ENCODE measurements around the gene CAMTA1. TPM values are rescaled to one million over a fixed set of nuclear protein-coding genes. Genes with fewer than 3 reads are reported as not detected.

CAMTA1 gene
- total RNA-seq, 1 donor from 2014 or later, result 81.6 TPM

DNA sequence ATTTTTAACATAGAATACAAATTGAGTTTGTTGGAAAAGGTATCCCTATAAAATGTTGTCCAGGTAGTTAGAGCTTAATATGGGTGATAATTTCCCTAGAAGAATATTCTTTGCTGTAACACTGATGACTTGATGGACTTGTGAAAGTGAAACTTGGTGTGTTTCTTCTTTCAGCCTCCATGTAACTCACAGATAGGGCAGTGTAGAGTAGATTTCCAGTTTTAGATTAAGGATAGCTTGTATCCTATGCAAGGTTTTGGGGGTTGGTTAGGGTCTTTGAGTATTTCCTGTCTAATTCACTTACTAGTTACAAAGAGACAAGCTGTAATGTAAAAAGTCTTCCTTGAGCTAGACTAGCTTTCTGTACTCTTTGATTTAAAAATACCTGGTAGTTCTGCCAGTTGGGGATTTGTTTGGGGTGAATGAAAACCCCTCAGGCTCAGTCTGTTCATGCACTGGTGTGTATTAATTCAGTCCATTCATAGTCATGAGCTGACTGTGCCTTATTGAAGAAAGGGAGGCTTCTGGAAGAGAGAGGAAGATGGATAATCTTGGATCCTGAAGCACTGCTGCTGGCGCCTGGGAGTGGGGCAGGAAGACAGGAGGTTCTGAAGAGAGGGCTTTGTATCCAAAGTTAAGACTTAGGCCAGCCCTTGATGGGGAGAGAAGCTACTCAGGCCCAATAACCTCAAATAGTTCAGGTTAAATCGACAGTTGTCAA, 83.6 kb downstream of the CAMTA1 start:
- Mint-ChIP-seq H3K9me3 (ENCODE audit: unreplicated experiment) (no peaks in the 10 kb centered on the region), H3K4me3 (ENCODE audit: unreplicated experiment) (peak overlapping the region; percentile 41), H3K27me3 (ENCODE audit: unreplicated experiment) (no peaks in the 10 kb centered on the region), H3K4me1 (ENCODE audit: unreplicated experiment) (peaks cover 97% of the 10 kb centered on the region), H3K36me3 (ENCODE audit: unreplicated experiment) (peaks cover 5% of the 10 kb centered on the region), H3K27ac (ENCODE audit: unreplicated experiment) (peak overlapping the region; percentile 98)
- TF ChIP-seq, protein P1, sequence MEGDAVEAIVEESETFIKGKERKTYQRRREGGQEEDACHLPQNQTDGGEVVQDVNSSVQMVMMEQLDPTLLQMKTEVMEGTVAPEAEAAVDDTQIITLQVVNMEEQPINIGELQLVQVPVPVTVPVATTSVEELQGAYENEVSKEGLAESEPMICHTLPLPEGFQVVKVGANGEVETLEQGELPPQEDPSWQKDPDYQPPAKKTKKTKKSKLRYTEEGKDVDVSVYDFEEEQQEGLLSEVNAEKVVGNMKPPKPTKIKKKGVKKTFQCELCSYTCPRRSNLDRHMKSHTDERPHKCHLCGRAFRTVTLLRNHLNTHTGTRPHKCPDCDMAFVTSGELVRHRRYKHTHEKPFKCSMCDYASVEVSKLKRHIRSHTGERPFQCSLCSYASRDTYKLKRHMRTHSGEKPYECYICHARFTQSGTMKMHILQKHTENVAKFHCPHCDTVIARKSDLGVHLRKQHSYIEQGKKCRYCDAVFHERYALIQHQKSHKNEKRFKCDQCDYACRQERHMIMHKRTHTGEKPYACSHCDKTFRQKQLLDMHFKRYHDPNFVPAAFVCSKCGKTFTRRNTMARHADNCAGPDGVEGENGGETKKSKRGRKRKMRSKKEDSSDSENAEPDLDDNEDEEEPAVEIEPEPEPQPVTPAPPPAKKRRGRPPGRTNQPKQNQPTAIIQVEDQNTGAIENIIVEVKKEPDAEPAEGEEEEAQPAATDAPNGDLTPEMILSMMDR (IDR thresholded peaks at IDR 0.05), result no peak
- DNase-seq (ENCODE audit: extremely low spot score, unreplicated experiment), result no peak

DNA sequence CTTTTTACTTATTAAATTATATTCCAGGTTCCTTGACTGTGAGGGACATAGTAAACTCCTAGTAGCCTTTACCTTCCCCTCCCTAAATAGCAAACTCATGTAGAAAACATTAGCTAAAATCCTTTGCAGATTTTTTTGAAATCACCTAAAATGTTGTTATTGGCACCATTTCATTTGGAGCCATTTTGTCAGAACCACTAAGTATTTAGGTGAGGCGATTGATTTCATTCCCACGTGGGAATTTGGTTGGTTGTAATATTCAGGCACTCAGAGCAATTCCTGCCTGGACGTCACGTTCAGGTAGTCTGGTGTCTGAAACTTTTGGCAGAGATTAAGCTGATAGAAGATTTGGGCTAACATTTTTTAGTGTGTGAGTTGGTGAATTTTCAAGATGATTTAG, 84.3 kb downstream of the CAMTA1 start:
- H3K27ac Mint-ChIP-seq (ENCODE audit: unreplicated experiment), result peak overlapping the region; percentile 98
- peaks cover 98% of the 10 kb centered on the region for H3K4me1 Mint-ChIP-seq (ENCODE audit: unreplicated experiment)
- no peaks in the 10 kb centered on the region for H3K9me3 Mint-ChIP-seq (ENCODE audit: unreplicated experiment)
- no peak for DNase-seq (ENCODE audit: extremely low spot score, unreplicated experiment)
- TF ChIP-seq, protein P1 (IDR thresholded peaks at IDR 0.05), result no peak
- H3K36me3 Mint-ChIP-seq (ENCODE audit: unreplicated experiment), result no peaks in the 10 kb centered on the region
- H3K4me3 Mint-ChIP-seq (ENCODE audit: unreplicated experiment), result peak overlapping the region; percentile 50
- no peaks in the 10 kb centered on the region for H3K27me3 Mint-ChIP-seq (ENCODE audit: unreplicated experiment)

DNA sequence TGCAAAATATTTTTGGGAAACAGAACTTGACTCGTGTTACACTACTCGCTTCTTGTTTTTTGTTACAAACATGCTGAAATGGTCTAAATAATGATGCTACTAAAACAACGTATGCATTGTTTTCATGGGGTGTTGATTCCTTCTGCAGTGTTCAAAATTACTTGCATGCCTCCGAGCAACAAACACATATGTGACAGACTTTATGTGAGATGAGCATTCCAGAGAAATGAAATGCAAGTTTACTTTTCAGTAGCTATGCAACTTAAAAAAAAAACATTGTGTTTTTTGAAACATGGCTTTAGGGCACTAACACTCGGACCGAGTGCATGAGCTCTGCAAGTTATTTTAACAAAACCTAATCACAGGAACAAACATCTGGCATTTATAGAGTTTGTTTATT, 84.8 kb downstream of the CAMTA1 start:
- TF ChIP-seq, protein P1 (IDR thresholded peaks at IDR 0.05), result no peak
- DNase-seq (ENCODE audit: extremely low spot score, unreplicated experiment), result no peak
- H3K27ac Mint-ChIP-seq (ENCODE audit: unreplicated experiment), result peak overlapping the region; percentile 98
- peak overlapping the region; percentile 50 for H3K4me3 Mint-ChIP-seq (ENCODE audit: unreplicated experiment)
- H3K36me3 Mint-ChIP-seq (ENCODE audit: unreplicated experiment), result no peaks in the 10 kb centered on the region
- H3K9me3 Mint-ChIP-seq (ENCODE audit: unreplicated experiment), result no peaks in the 10 kb centered on the region
- no peaks in the 10 kb centered on the region for H3K27me3 Mint-ChIP-seq (ENCODE audit: unreplicated experiment)
- H3K4me1 Mint-ChIP-seq (ENCODE audit: unreplicated experiment), result peaks cover 96% of the 10 kb centered on the region

DNA sequence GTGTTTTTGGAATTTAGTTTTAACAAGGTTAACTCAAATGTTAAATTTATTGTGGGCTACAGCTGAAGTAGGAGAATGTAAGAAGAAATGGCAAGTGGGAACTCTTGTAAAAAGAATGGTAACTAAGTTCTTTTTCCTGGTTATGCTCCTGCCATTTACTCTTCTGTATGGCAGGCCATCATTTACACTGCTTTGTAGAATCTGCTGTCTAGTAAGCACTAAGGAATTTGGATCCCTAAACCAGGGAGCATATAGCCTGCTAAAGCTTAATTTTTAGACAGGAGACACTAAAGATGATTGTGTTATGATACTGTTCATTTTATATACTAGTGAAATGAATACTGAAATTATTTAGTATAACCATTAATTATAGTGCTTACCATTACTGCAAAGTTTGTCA, 85.3 kb downstream of the CAMTA1 start:
- no peaks in the 10 kb centered on the region for H3K9me3 Mint-ChIP-seq (ENCODE audit: unreplicated experiment)
- DNase-seq (ENCODE audit: extremely low spot score, unreplicated experiment), result no peak
- TF ChIP-seq, protein P1 (IDR thresholded peaks at IDR 0.05), result no peak
- peak overlapping the region; percentile 50 for H3K4me3 Mint-ChIP-seq (ENCODE audit: unreplicated experiment)
- peak overlapping the region; percentile 98 for H3K27ac Mint-ChIP-seq (ENCODE audit: unreplicated experiment)
- no peaks in the 10 kb centered on the region for H3K36me3 Mint-ChIP-seq (ENCODE audit: unreplicated experiment)
- H3K27me3 Mint-ChIP-seq (ENCODE audit: unreplicated experiment), result no peaks in the 10 kb centered on the region
- H3K4me1 Mint-ChIP-seq (ENCODE audit: unreplicated experiment), result peaks cover 91% of the 10 kb centered on the region

DNA sequence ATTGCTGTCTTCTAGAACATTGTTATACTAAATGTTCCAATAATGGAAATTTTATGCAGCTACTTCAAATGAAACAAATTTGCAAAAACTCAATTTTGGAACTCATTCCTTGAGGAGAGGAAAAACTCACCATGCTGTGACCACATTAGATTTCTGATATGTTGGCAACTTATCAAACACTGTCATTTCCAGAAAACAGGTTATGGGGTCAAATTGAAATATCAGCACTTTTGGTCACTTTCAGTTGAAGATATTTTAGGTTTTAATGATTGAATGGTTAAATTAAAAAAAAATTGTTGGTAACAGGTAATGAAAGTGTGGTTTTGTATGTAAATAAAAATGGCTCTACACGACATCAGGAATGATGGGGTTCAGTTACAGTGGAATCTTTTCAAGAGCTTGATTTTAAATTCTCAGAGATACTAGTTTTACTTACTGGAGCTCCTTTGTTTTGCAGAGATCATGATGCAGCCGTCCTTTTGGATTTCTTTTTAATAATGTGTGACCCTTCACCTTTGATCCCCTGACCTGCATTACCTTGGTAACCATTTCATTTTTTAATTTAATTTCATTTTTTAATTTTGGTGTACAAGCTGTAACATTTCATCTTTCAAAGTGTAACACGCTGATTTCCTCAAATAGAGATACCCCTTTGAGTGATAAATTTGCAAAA, 86.2 kb downstream of the CAMTA1 start:
- peak overlapping the region; percentile 98 for H3K27ac Mint-ChIP-seq (ENCODE audit: unreplicated experiment)
- peaks cover 82% of the 10 kb centered on the region for H3K4me1 Mint-ChIP-seq (ENCODE audit: unreplicated experiment)
- H3K27me3 Mint-ChIP-seq (ENCODE audit: unreplicated experiment), result no peaks in the 10 kb centered on the region
- H3K4me3 Mint-ChIP-seq (ENCODE audit: unreplicated experiment), result peak overlapping the region; percentile 2
- H3K36me3 Mint-ChIP-seq (ENCODE audit: unreplicated experiment), result no peaks in the 10 kb centered on the region
- TF ChIP-seq, protein P1 (IDR thresholded peaks at IDR 0.05), result no peak
- DNase-seq (ENCODE audit: extremely low spot score, unreplicated experiment), result no peak
- no peaks in the 10 kb centered on the region for H3K9me3 Mint-ChIP-seq (ENCODE audit: unreplicated experiment)
